Progenitor cell of endocrine pancreas (in vitro differentiated cells): ENCODE measurements around the gene SPATA13. TPM values are rescaled to one million over a fixed set of nuclear protein-coding genes. Genes with fewer than 3 reads are reported as not detected.

ENCODE experiments used
- DNase-seq: peaks from one replicate; pipeline ENCODE4 v3.0.0; 2021; ENCODE audit warnings: low spot score; ENCODE audit not compliant: unreplicated experiment
- H3K27ac Mint-ChIP-seq: 2 replicates; pipeline ENCODE4 v1.8.0; 2021; ENCODE audit warnings: mild to moderate bottlenecking, moderate library complexity, mixed read lengths
- H3K27me3 Mint-ChIP-seq: 2 replicates; pipeline ENCODE4 v1.8.0; 2021; ENCODE audit warnings: mixed read lengths
- H3K36me3 Mint-ChIP-seq: 2 replicates; pipeline ENCODE4 v1.8.0; 2022; ENCODE audit warnings: mixed read lengths; ENCODE audit not compliant: insufficient read depth
- H3K4me1 Mint-ChIP-seq: 2 replicates; pipeline ENCODE4 v1.8.0; 2021; ENCODE audit warnings: low read depth, mixed read lengths
- H3K4me3 Mint-ChIP-seq: 2 replicates; pipeline ENCODE4 v1.8.0; 2021; ENCODE audit warnings: low read depth, mild to moderate bottlenecking, moderate library complexity, mixed read lengths
- H3K9me3 Mint-ChIP-seq: 2 replicates; pipeline ENCODE4 v1.8.0; 2021; ENCODE audit warnings: low read depth, mixed read lengths
- CTCF ChIP-seq: fragments of 200-600 bp; sonication (generic); IDR thresholded peaks from one replicate; pipeline ENCODE4 v1.5.0; 2021; ENCODE audit warnings: antibody characterized with exemption, mild to moderate bottlenecking; ENCODE audit not compliant: unreplicated experiment
- total RNA-seq: library from RNA; stranded (reverse); gene quantifications from 2 replicates; pipeline ENCODE4 v1.2.1, GENCODE V29; 2021

Gene SPATA13
- total RNA-seq, 1 donor from 2014 or later: 32.5 TPM

- no peaks in the 10 kb centered on the region for H3K4me1 Mint-ChIP-seq
- H3K27me3 Mint-ChIP-seq: no peaks in the 10 kb centered on the region
- peaks cover 38% of the 10 kb centered on the region for H3K36me3 Mint-ChIP-seq
- H3K4me3 Mint-ChIP-seq: no peak overlapping the region
- DNase-seq: no peak
- H3K27ac Mint-ChIP-seq: no peak overlapping the region
- no peaks in the 10 kb centered on the region for H3K9me3 Mint-ChIP-seq
- TF ChIP-seq CTCF: no peak
Measured at GRCh38 chr13:24299488-24300114, 139.1 kb downstream of the SPATA13 start.

GRCh38 chr13:24301434-24301833, 140.9 kb downstream of the SPATA13 start:
- TF ChIP-seq CTCF: no peak
- Mint-ChIP-seq H3K27ac (no peak overlapping the region), H3K4me3 (no peak overlapping the region), H3K9me3 (no peaks in the 10 kb centered on the region), H3K27me3 (peaks cover 5% of the 10 kb centered on the region), H3K36me3 (peaks cover 36% of the 10 kb centered on the region), H3K4me1 (peaks cover 3% of the 10 kb centered on the region)
- DNase-seq: no peak

- no peak for DNase-seq
- peaks cover 3% of the 10 kb centered on the region for H3K4me1 Mint-ChIP-seq
- no peak overlapping the region for H3K27ac Mint-ChIP-seq
- no peaks in the 10 kb centered on the region for H3K9me3 Mint-ChIP-seq
- no peak overlapping the region for H3K4me3 Mint-ChIP-seq
- no peak for TF ChIP-seq CTCF
- H3K36me3 Mint-ChIP-seq: peaks cover 35% of the 10 kb centered on the region
- peaks cover 5% of the 10 kb centered on the region for H3K27me3 Mint-ChIP-seq
Measured at GRCh38 chr13:24301911-24302310, 141.4 kb downstream of the SPATA13 start.

GRCh38 chr13:24304620-24305019, 144.1 kb downstream of the SPATA13 start:
- H3K4me1 Mint-ChIP-seq: peaks cover 10% of the 10 kb centered on the region
- no peak overlapping the region for H3K27ac Mint-ChIP-seq
- peaks cover 5% of the 10 kb centered on the region for H3K27me3 Mint-ChIP-seq
- no peak for DNase-seq
- peaks cover 25% of the 10 kb centered on the region for H3K36me3 Mint-ChIP-seq
- TF ChIP-seq CTCF: no peak
- no peak overlapping the region for H3K4me3 Mint-ChIP-seq
- H3K9me3 Mint-ChIP-seq: no peaks in the 10 kb centered on the region

GRCh38 chr13:24306632-24307031, 146.1 kb downstream of the SPATA13 start:
- H3K27ac Mint-ChIP-seq: no peak overlapping the region
- H3K4me1 Mint-ChIP-seq: peaks cover 10% of the 10 kb centered on the region
- peaks cover 5% of the 10 kb centered on the region for H3K27me3 Mint-ChIP-seq
- no peaks in the 10 kb centered on the region for H3K9me3 Mint-ChIP-seq
- DNase-seq: no peak
- no peak overlapping the region for H3K4me3 Mint-ChIP-seq
- H3K36me3 Mint-ChIP-seq: peaks cover 24% of the 10 kb centered on the region
- TF ChIP-seq CTCF: no peak
